GM19463 (cell line): ENCODE results near the gene ZFP57.

Source experiments
- ATAC-seq: cut with Tn5 transposase; IDR thresholded peaks from one replicate; pipeline ENCODE4 v1.9.1; 2021; ENCODE audit warnings: mild to moderate bottlenecking, moderate library complexity; ENCODE audit not compliant: unreplicated experiment

Gene ZFP57

GRCh38 chr6:29680904-29681303 lies at the start of gene ZFP57:
Gene ZFP57 (minus strand): TSS chr6:29681152. CDS start chr6:29677003, 4,149 bp downstream.
- ATAC-seq: no peak

- ATAC-seq: no peak
Observed at GRCh38 chr6:29730575-29731126, 49.7 kb upstream of the ZFP57 start.

GRCh38 chr6:29729774-29730328 lies 48.9 kb upstream of the ZFP57 start:
- no peak for ATAC-seq

GRCh38 chr6:29728875-29729270 lies 47.9 kb upstream of the ZFP57 start:
- ATAC-seq: no peak

GRCh38 chr6:29728173-29728874 lies 47.4 kb upstream of the ZFP57 start:
- no peak for ATAC-seq

- ATAC-seq: no peak
Observed at GRCh38 chr6:29727637-29728036, 46.7 kb upstream of the ZFP57 start.

- no peak for ATAC-seq
Observed at GRCh38 chr6:29726571-29727194, 45.7 kb upstream of the ZFP57 start.

- no peak for ATAC-seq
Observed at GRCh38 chr6:29726001-29726400, 45.0 kb upstream of the ZFP57 start.

GRCh38 chr6:29724937-29725869 lies 44.3 kb upstream of the ZFP57 start:
- ATAC-seq: no peak

GRCh38 chr6:29723666-29724588 lies 43.0 kb upstream of the ZFP57 start:
- peak; percentile 37 for ATAC-seq

- ATAC-seq: peak; percentile 90
Observed at GRCh38 chr6:29723262-29723665, 42.3 kb upstream of the ZFP57 start, which contains the start of gene HLA-F. Gene HLA-F (plus strand): TSS chr6:29723434. CDS start chr6:29723464, 30 bp downstream.

- no peak for ATAC-seq
Observed at GRCh38 chr6:29720863-29721262, 39.9 kb upstream of the ZFP57 start.

- no peak for ATAC-seq
Observed at GRCh38 chr6:29710281-29710941, 29.5 kb upstream of the ZFP57 start.

GRCh38 chr6:29709188-29709587 lies 28.2 kb upstream of the ZFP57 start:
- ATAC-seq: peak; percentile 41

GRCh38 chr6:29708432-29709179 lies 27.7 kb upstream of the ZFP57 start:
- peak; percentile 56 for ATAC-seq

GRCh38 chr6:29705389-29706231 lies 24.7 kb upstream of the ZFP57 start:
- ATAC-seq: no peak

- ATAC-seq: no peak
Observed at GRCh38 chr6:29702519-29703103, 21.7 kb upstream of the ZFP57 start.
